ENCODE results near the gene CUL9.

CUL9 gene

GRCh38 chr6:43228951-43229802 is 47.2 kb downstream of the CUL9 start, which contains the start of gene DNPH1:
TSS of gene DNPH1 (minus strand) at chr6:43229481. CDS start at chr6:43229456, 25 bp downstream.
- in situ Hi-C loops (cut with HindIII; ENCODE audit: low sequenced_read_pairs) = no loop called here
- peak; percentile 13 for DNase-seq (ENCODE audit: low read depth)

DNA sequence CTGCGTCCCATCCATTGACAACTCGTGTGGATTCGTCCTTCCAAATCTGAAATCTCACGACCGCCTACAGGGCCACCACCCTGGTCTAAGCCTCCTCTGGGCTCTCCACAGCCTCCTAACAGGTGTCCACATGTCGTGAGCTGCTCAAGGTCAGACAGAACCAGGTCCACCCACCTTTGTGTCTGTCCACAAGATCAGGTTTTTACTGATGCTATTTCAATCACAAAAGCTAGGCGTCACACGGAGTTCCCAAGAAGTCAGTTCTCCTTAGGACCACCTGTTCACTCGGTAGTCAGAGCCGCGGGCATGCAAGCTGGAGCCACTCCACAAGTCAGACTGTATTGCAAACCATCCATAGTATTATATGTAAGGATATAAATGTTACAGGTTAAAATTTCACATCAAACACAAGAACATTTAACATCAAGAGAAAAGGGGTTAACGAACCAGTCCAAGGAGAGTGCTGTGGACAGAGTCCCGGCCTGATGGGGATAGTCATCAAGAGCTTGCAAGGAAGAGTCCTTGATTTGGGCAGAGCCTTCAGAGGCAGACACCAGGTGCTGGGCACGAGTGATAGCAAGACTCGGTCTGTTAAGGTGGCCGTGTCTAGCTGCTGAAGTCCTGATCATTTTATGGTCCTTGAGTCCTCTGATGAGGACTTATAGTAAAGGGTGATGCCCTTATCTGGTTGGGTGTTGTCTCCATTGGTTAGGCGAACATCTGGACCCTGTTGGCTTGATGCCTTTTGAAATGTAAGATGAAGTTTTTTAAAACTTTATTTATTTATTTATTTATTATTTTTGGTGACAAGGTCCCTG is 48.0 kb downstream of the CUL9 start:
- peak overlapping the region; percentile 52 for H3K4me3 ChIP-seq (ENCODE audit: low read depth, low read length)
- TF ChIP-seq, protein P1, sequence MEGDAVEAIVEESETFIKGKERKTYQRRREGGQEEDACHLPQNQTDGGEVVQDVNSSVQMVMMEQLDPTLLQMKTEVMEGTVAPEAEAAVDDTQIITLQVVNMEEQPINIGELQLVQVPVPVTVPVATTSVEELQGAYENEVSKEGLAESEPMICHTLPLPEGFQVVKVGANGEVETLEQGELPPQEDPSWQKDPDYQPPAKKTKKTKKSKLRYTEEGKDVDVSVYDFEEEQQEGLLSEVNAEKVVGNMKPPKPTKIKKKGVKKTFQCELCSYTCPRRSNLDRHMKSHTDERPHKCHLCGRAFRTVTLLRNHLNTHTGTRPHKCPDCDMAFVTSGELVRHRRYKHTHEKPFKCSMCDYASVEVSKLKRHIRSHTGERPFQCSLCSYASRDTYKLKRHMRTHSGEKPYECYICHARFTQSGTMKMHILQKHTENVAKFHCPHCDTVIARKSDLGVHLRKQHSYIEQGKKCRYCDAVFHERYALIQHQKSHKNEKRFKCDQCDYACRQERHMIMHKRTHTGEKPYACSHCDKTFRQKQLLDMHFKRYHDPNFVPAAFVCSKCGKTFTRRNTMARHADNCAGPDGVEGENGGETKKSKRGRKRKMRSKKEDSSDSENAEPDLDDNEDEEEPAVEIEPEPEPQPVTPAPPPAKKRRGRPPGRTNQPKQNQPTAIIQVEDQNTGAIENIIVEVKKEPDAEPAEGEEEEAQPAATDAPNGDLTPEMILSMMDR (IDR thresholded peaks at IDR 0.05; ENCODE audit: low read depth, low read length, missing control alignments) = no peak
- no peak for DNase-seq (ENCODE audit: low read depth)
- in situ Hi-C loops (cut with HindIII; ENCODE audit: low sequenced_read_pairs) = no loop called here

More at GRCh38 chr6:43228951-43229802, 47.2 kb downstream of the CUL9 start, which contains the start of gene DNPH1:
- H3K4me3 ChIP-seq (ENCODE audit: low read depth, low read length) = peak within 1 kb of the TSS; percentile 52
- TF ChIP-seq, protein P1 (IDR thresholded peaks at IDR 0.05; ENCODE audit: low read depth, low read length, missing control alignments) = peak; percentile 67

DNA sequence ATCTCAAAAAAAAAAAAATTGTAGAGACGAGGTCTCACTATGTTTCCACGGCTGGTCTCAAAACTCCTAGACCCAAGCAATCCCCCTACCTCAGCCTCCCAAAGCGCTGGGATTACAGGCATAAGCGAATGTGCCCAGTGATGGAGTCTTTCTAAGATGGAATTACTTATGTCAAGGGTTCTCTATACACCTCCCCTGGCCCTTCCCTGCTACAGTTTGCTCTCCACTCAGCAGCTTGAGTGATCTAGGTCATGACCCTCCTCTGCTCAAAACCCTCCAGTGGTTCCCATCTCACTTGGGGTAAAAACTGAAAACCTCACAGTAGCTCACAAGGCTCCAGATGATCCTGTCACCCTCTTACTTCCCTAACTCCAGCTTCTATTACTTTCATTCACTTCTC is 49.1 kb downstream of the CUL9 start:
- in situ Hi-C loops (cut with HindIII; ENCODE audit: low sequenced_read_pairs) = no loop called here
- H3K4me3 ChIP-seq (ENCODE audit: low read depth, low read length) = no peak overlapping the region
- TF ChIP-seq, protein P1 (IDR thresholded peaks at IDR 0.05; ENCODE audit: low read depth, low read length, missing control alignments) = no peak
- no peak for DNase-seq (ENCODE audit: low read depth)

DNA sequence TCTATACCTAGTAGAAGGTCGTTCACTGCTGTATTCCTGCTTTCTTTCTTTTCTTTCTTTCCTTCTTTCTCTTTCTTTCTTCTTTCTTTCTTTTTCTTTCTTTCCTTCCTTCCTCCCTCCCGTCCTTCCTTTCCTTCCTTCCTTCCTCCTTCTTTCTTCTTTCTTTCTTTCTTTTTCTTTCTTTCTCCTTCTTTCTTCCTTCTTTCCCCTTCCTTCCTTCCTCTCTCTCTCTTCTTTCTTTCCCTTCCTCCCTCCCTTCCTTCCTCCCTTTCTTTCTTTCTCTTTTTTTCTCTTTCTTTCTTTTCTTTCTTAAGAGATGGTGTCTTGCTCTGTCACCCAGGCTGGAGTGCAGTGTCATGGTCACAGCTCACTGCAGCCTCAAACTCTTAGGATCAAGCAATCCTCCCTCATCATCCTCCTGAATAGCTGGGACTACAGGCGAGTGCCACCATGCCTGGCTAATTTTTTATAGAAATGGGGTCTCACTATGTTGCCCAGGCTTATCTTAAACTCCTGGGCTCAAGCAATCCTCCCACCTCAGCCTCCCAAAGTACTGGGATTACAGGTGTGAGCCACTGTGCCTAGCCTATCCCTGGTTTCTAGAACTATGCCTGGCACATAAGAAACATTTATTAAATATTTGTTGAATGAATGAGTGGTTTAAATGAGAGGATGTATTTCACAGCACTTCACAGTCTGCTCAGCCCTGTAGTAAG is 49.9 kb downstream of the CUL9 start:
- TF ChIP-seq, protein P1 (IDR thresholded peaks at IDR 0.05; ENCODE audit: low read depth, low read length, missing control alignments) = no peak
- in situ Hi-C loops (cut with HindIII; ENCODE audit: low sequenced_read_pairs) = no loop called here
- H3K4me3 ChIP-seq (ENCODE audit: low read depth, low read length) = no peak overlapping the region
- no peak for DNase-seq (ENCODE audit: low read depth)

GRCh38 chr6:43235841-43236240 is 53.8 kb downstream of the CUL9 start:
- TF ChIP-seq, protein P1 (IDR thresholded peaks at IDR 0.05; ENCODE audit: low read depth, low read length, missing control alignments) = no peak
- no peak for DNase-seq (ENCODE audit: low read depth)
- in situ Hi-C loops (cut with HindIII; ENCODE audit: low sequenced_read_pairs) = no loop called here
- no peak overlapping the region for H3K4me3 ChIP-seq (ENCODE audit: low read depth, low read length)

- in situ Hi-C loops (cut with HindIII; ENCODE audit: low sequenced_read_pairs) = no loop called here
- TF ChIP-seq, protein P1 (IDR thresholded peaks at IDR 0.05; ENCODE audit: low read depth, low read length, missing control alignments) = no peak
- DNase-seq (ENCODE audit: low read depth) = no peak
- H3K4me3 ChIP-seq (ENCODE audit: low read depth, low read length) = no peak overlapping the region
Observed at GRCh38 chr6:43239054-43239453, 57.1 kb downstream of the CUL9 start.
